GM23338 (cell line): ENCODE results near the gene IKBKE. TPM values are rescaled to one million over a fixed set of nuclear protein-coding genes. Genes with fewer than 3 reads are reported as not detected.

Source experiments
- ATAC-seq: fragments of 200-7000 bp; cut with Tn5 transposase; 3 replicates; pipeline ENCODE4 v1.9.1; 2020
- DNase-seq: peaks from one replicate; pipeline ENCODE4 v3.0.0-alpha.2; 2015; ENCODE audit warnings: low spot score
- H2AFZ ChIP-seq: fragments of 200-600 bp; sonication (generic); 2 replicates; pipeline ENCODE4 v1.8.0; 2016; ENCODE audit warnings: antibody characterized with exemption, mild to moderate bottlenecking, moderate library complexity
- H3F3A ChIP-seq: fragments of 200-600 bp; sonication (generic); replicated peaks from 2 replicates; pipeline ENCODE4 v1.8.0; 2017; ENCODE audit warnings: antibody characterized with exemption, mixed run types, low read depth
- H3K27ac ChIP-seq: fragments of 200-600 bp; sonication (generic); 2 replicates; pipeline ENCODE4 v1.6.1; 2016; ENCODE audit warnings: low read depth
- H3K27me3 ChIP-seq: fragments of 200-600 bp; sonication (generic); 2 replicates; pipeline ENCODE4 v1.8.0; 2016; ENCODE audit warnings: mild to moderate bottlenecking, mixed run types, moderate library complexity; ENCODE audit not compliant: insufficient read depth
- H3K36me3 ChIP-seq: fragments of 200-600 bp; sonication (generic); 2 replicates; pipeline ENCODE4 v1.8.0; 2016; ENCODE audit warnings: mild to moderate bottlenecking; ENCODE audit not compliant: insufficient read depth
- H3K4me1 ChIP-seq: fragments of 200-600 bp; sonication (generic); 2 replicates; pipeline ENCODE4 v1.8.0; 2016; ENCODE audit warnings: mild to moderate bottlenecking, moderate library complexity; ENCODE audit not compliant: insufficient read depth
- H3K4me2 ChIP-seq: fragments of 200-600 bp; sonication (generic); 2 replicates; pipeline ENCODE4 v1.7.1; 2017; ENCODE audit warnings: mixed run types
- H3K4me3 ChIP-seq: fragments of 200-600 bp; sonication (generic); 2 replicates; pipeline ENCODE4 v1.6.1; 2016; ENCODE audit warnings: mixed run types
- H3K79me2 ChIP-seq: fragments of 200-600 bp; sonication (generic); replicated peaks from 2 replicates; pipeline ENCODE4 v1.8.0; 2017; ENCODE audit warnings: mild to moderate bottlenecking; ENCODE audit not compliant: insufficient read depth
- H3K9me2 ChIP-seq: fragments of 200-600 bp; sonication (generic); 2 replicates; pipeline ENCODE4 v1.8.0; 2017; ENCODE audit not compliant: insufficient read depth
- H4K20me1 ChIP-seq: fragments of 200-600 bp; sonication (generic); replicated peaks from 2 replicates; pipeline ENCODE4 v1.8.0; 2017; ENCODE audit warnings: mild to moderate bottlenecking; ENCODE audit not compliant: insufficient read depth
- H3K27ac Mint-ChIP-seq: 2 replicates; pipeline ENCODE4 v1.8.0; 2020; ENCODE audit warnings: inconsistent platforms, mild to moderate bottlenecking, moderate library complexity, mixed read lengths
- H3K27me3 Mint-ChIP-seq: 3 replicates; pipeline ENCODE4 v1.8.0; 2022; ENCODE audit warnings: low read depth, mild to moderate bottlenecking, moderate library complexity, mixed read lengths, inconsistent platforms; ENCODE audit not compliant: insufficient read depth, poor library complexity
- H3K36me3 Mint-ChIP-seq: 3 replicates; pipeline ENCODE4 v1.8.0; 2021; ENCODE audit warnings: low read depth, mild to moderate bottlenecking, inconsistent platforms, moderate library complexity, mixed read lengths
- H3K4me1 Mint-ChIP-seq: 3 replicates; pipeline ENCODE4 v1.8.0; 2020; ENCODE audit warnings: mild to moderate bottlenecking, inconsistent platforms, mixed read lengths
- H3K4me3 Mint-ChIP-seq: 3 replicates; pipeline ENCODE4 v1.8.0; 2021; ENCODE audit warnings: moderate library complexity, mild to moderate bottlenecking, inconsistent platforms, mixed read lengths
- H3K9me3 Mint-ChIP-seq: 3 replicates; pipeline ENCODE4 v1.8.0; 2020; ENCODE audit warnings: moderate library complexity, mild to moderate bottlenecking, inconsistent platforms, mixed read lengths
- CREB1 ChIP-seq: fragments of 250-450 bp; sonication (Bioruptor Pico); IDR thresholded peaks from 2 replicates; pipeline ENCODE4 v1.5.0; 2020; ENCODE audit warnings: low read depth, mild to moderate bottlenecking, moderate library complexity
- EZH2 ChIP-seq: fragments of 200-600 bp; sonication (generic); IDR thresholded peaks from one replicate; pipeline ENCODE4 v1.8.0; 2017; ENCODE audit warnings: antibody characterized with exemption, mild to moderate bottlenecking, low read depth; ENCODE audit not compliant: unreplicated experiment
- JUNB ChIP-seq: IDR thresholded peaks from one replicate; pipeline ENCODE4 v1.6.1; 2016; ENCODE audit warnings: antibody characterized with exemption; ENCODE audit not compliant: unreplicated experiment
- NANOG ChIP-seq: IDR thresholded peaks from 2 replicates; pipeline ENCODE4 v1.6.1; 2016; ENCODE audit warnings: antibody characterized with exemption, borderline replicate concordance
- ZNF331 ChIP-seq: fragments of 250-450 bp; sonication (Bioruptor Pico); IDR thresholded peaks from 2 replicates; pipeline ENCODE4 v1.5.0; 2020; ENCODE audit warnings: low read depth, mild to moderate bottlenecking, moderate library complexity
- ZNF462 ChIP-seq: fragments of 250-450 bp; sonication (Bioruptor Pico); IDR thresholded peaks from 2 replicates; pipeline ENCODE4 v1.5.0; 2020; ENCODE audit warnings: mild to moderate bottlenecking, moderate library complexity
- polyA plus RNA-seq: library from polyadenylated mRNA; unstranded; fragments of >200 nt; fragmentation: Nextera tagmentation; extraction: Ambion mirVana; gene quantifications from 2 replicates; pipeline ENCODE4 v1.2.1, GENCODE V29; 2016
- total RNA-seq: library from RNA; depleted of rRNA; stranded (reverse); fragments of >200 nt; shearing (Covaris generic); gene quantifications from 2 replicates; pipeline ENCODE4 v1.2.3, GENCODE V29; 2014
- TF ChIP-seq, protein P1 (sequence below), 2 experiments: fragments of 200-600 bp in 1 of 2; sonication (generic) in 1 of 2; conservative IDR thresholded peaks; 2 replicates each; pipeline versions ENCODE4 v1.5.1 to v1.6.1; 2016 to 2017; ENCODE audit warnings: antibody characterized with exemption in 2 of 2, low read depth in 2 of 2, mild to moderate bottlenecking in 2 of 2, moderate library complexity in 1 of 2

IKBKE gene
- total and polyA plus RNA-seq, 2 experiments from 2014 or later: 4.8 to 11.1 TPM

DNA sequence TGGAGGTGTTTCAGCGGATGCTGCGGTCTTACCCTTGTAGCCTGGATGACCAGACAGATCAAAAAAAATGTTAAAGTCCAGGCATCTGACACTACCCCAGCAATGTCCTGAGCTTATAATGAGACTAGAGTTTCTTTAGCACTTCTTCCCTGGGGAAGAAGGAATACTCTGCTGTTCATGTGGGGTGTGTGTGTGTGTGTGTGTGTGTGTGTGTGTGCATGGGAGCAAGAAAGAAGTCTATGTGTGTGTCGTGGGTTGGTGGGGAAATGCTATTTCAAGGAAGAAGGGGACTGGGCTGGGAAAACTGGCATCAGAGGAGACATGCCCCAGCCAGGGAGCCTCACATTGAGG, 34.1 kb downstream of the IKBKE start (continued):
- no peak for TF ChIP-seq CREB1
- no peak for TF ChIP-seq ZNF331 (CRISPR knock-in tag)
- TF ChIP-seq ZNF462: no peak
- no peak for TF ChIP-seq JUNB

GRCh38 chr1:206505702-206506355, 35.6 kb downstream of the IKBKE start:
- H3K27ac Mint-ChIP-seq: no peak overlapping the region
- H3K4me3 Mint-ChIP-seq: peak overlapping the region; percentile 72
- DNase-seq (peak; percentile 61), ATAC-seq (no peak)
- no peaks in the 10 kb centered on the region for H3K36me3 Mint-ChIP-seq
- H3K4me3 ChIP-seq: peak overlapping the region; percentile 84
- TF ChIP-seq, protein P1, sequence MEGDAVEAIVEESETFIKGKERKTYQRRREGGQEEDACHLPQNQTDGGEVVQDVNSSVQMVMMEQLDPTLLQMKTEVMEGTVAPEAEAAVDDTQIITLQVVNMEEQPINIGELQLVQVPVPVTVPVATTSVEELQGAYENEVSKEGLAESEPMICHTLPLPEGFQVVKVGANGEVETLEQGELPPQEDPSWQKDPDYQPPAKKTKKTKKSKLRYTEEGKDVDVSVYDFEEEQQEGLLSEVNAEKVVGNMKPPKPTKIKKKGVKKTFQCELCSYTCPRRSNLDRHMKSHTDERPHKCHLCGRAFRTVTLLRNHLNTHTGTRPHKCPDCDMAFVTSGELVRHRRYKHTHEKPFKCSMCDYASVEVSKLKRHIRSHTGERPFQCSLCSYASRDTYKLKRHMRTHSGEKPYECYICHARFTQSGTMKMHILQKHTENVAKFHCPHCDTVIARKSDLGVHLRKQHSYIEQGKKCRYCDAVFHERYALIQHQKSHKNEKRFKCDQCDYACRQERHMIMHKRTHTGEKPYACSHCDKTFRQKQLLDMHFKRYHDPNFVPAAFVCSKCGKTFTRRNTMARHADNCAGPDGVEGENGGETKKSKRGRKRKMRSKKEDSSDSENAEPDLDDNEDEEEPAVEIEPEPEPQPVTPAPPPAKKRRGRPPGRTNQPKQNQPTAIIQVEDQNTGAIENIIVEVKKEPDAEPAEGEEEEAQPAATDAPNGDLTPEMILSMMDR (conservative IDR thresholded peaks at IDR 0.05; ENCODE audit: low read depth in 2 of 2): peak; percentile 60 to 62
- no peak for TF ChIP-seq NANOG
- no peak for TF ChIP-seq EZH2
- H3K4me1 ChIP-seq: peaks cover 8% of the 10 kb centered on the region; the same call in 1 of the 2 replicates
- no peak overlapping the region for H3K27ac ChIP-seq
- H3K27me3 Mint-ChIP-seq: peaks cover 42% of the 10 kb centered on the region
- no peaks in the 10 kb centered on the region for H3K9me3 Mint-ChIP-seq
- peaks cover 73% of the 10 kb centered on the region for H3K27me3 ChIP-seq
- no peaks in the 10 kb centered on the region for H3K36me3 ChIP-seq
- peak overlapping the region; percentile 88; the same call in 1 of the 2 replicates for H3K4me2 ChIP-seq
- H3K79me2 ChIP-seq: no peaks in the 10 kb centered on the region
- peaks cover 2% of the 10 kb centered on the region; the same call in 1 of the 2 replicates for H3K9me2 ChIP-seq
- H4K20me1 ChIP-seq: peaks cover 7% of the 10 kb centered on the region; the same call in 1 of the 2 replicates
- H3K4me1 Mint-ChIP-seq: peaks cover 28% of the 10 kb centered on the region
- 0 out of 2 replicates have a peak, but pooled peaks cover 2% of the 10 kb centered on the region for H3F3A ChIP-seq
- H2AFZ ChIP-seq: peak overlapping the region; percentile 84; the same call in 1 of the 2 replicates
